Ectodermal cell (in vitro differentiated cells): ENCODE data around the gene PDE3B.
A peak's percentile ranks its signal among the peaks of the same experiment; 100 is the strongest.

ENCODE experiments used
- H3K27ac ChIP-seq: 2 replicates; pipeline ENCODE4 v1.7.0; 2013; ENCODE audit warnings: mild to moderate bottlenecking, low read depth, low read length; ENCODE audit not compliant: insufficient read depth, poor library complexity, severe bottlenecking
- H3K27me3 ChIP-seq: 2 replicates; pipeline ENCODE4 v1.7.0; 2013; ENCODE audit warnings: mild to moderate bottlenecking, low read length; ENCODE audit not compliant: insufficient read depth, control insufficient read depth, poor library complexity, severe bottlenecking
- H3K36me3 ChIP-seq: one replicate; pipeline ENCODE4 v1.7.0; 2013; ENCODE audit warnings: low read length; ENCODE audit not compliant: control insufficient read depth, insufficient read depth
- H3K4me1 ChIP-seq: one replicate; pipeline ENCODE4 v1.7.0; 2013; ENCODE audit warnings: low read length; ENCODE audit not compliant: control insufficient read depth, insufficient read depth
- H3K4me3 ChIP-seq: 2 replicates; pipeline ENCODE4 v1.7.0; 2013; ENCODE audit warnings: low read depth, low read length, control low read depth; ENCODE audit not compliant: insufficient read depth
- H3K9me3 ChIP-seq: 2 replicates; pipeline ENCODE4 v1.7.0; 2013; ENCODE audit warnings: mild to moderate bottlenecking, low read length, moderate library complexity; ENCODE audit not compliant: control insufficient read depth
- WGBS, 2 experiments: methylation state at CpG; one replicate each; pipeline ENCODE4 v1.1.7; 2013; ENCODE audit warnings: missing lambda C conversion rate in 2 of 2; 5-methylcytosine and 5-hydroxymethylcytosine counted together

PDE3B gene

DNA sequence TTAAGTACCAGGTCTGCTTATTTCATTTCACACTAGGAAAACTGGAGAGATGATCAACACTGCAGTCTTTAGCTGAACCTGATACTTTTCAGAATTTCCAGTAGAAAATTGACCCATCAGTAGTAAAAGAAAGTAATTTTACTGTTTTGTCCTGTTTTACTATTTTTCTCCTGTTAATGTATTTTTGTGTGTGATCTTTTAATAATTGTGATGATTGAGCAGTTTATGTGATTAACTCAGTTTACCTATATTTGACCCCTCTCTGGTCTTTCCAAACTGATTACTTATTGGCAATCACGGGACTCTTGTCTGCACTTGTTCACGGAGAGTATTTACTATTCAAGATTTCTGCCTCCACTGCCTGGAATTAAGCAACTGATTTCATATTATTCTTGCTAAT is 249.0 kb downstream of the PDE3B start:
- no peaks in the 10 kb centered on the region for H3K9me3 ChIP-seq
- H3K36me3 ChIP-seq, result no peaks in the 10 kb centered on the region
- WGBS, 2 experiments, result 95 to 100% methylated on average over 2 of the region's 2 CpGs
- H3K4me3 ChIP-seq, result peak overlapping the region; percentile 50
- H3K4me1 ChIP-seq, result no peaks in the 10 kb centered on the region
- peaks cover 11% of the 10 kb centered on the region for H3K27me3 ChIP-seq
- no peak overlapping the region for H3K27ac ChIP-seq

- WGBS, 2 experiments, result 84 to 89% methylated on average over 5 of the region's 5 CpGs
These were observed 251.3 kb downstream of the PDE3B start for GRCh38 chr11:14894657-14895598.

DNA sequence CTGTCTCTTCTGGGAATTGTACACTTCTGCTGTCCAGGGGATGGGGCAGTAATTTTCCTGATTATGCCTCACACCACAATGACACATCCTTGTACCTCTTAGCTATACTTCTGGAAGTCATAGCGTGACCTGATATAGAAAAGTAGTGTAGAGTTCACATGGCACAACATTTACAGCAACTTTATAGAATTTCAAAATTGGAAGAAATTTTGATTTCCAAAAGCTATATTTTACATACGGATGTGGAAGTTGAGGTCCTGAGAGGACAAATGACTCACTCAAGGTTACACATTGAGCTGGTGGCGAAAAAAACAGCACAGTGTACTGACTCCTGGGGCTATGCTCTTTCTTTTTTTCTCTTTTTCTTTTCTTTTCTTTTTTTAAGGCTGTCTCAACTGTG is 254.8 kb downstream of the PDE3B start:
- Histone ChIP-seq H3K4me1 (no peaks in the 10 kb centered on the region), H3K27me3 (peaks cover 4% of the 10 kb centered on the region), H3K9me3 (no peaks in the 10 kb centered on the region), H3K36me3 (no peaks in the 10 kb centered on the region), H3K4me3 (no peak overlapping the region), H3K27ac (no peak overlapping the region)
- 97 to 100% methylated on average over 2 to 3 of the region's 3 CpGs for WGBS, 2 experiments

More at GRCh38 chr11:14894657-14895598, 251.3 kb downstream of the PDE3B start:
- H3K4me1 ChIP-seq, result no peaks in the 10 kb centered on the region
- H3K9me3 ChIP-seq, result no peaks in the 10 kb centered on the region
- H3K27me3 ChIP-seq, result peaks cover 11% of the 10 kb centered on the region
- no peaks in the 10 kb centered on the region for H3K36me3 ChIP-seq
- no peak overlapping the region for H3K27ac ChIP-seq
- no peak overlapping the region for H3K4me3 ChIP-seq

- 88 to 94% methylated on average over 2 of the region's 2 CpGs for WGBS, 2 experiments
- no peaks in the 10 kb centered on the region for H3K4me1 ChIP-seq
- no peak overlapping the region for H3K27ac ChIP-seq
- no peaks in the 10 kb centered on the region for H3K9me3 ChIP-seq
- H3K36me3 ChIP-seq, result no peaks in the 10 kb centered on the region
- no peak overlapping the region for H3K4me3 ChIP-seq
- H3K27me3 ChIP-seq, result no peaks in the 10 kb centered on the region
These were observed 255.3 kb downstream of the PDE3B start for GRCh38 chr11:14898906-14899305.

GRCh38 chr11:14902650-14903350 is 259.2 kb downstream of the PDE3B start:
- no peaks in the 10 kb centered on the region for H3K36me3 ChIP-seq
- 73 to 75% methylated on average over 1 of the region's 1 CpG for WGBS, 2 experiments
- no peak overlapping the region for H3K27ac ChIP-seq

GRCh38 chr11:14904745-14905103 is 261.1 kb downstream of the PDE3B start:
- H3K27ac ChIP-seq, result no peak overlapping the region
- H3K9me3 ChIP-seq, result no peaks in the 10 kb centered on the region
- no peaks in the 10 kb centered on the region for H3K4me1 ChIP-seq
- H3K27me3 ChIP-seq, result no peaks in the 10 kb centered on the region
- WGBS, 2 experiments, result 58% methylated on average over 26 of the region's 26 CpGs
- H3K36me3 ChIP-seq, result no peaks in the 10 kb centered on the region
- peak overlapping the region; percentile 34 for H3K4me3 ChIP-seq

More at GRCh38 chr11:14902650-14903350, 259.2 kb downstream of the PDE3B start:
- Histone ChIP-seq H3K4me3 (no peak overlapping the region), H3K27me3 (no peaks in the 10 kb centered on the region), H3K4me1 (no peaks in the 10 kb centered on the region), H3K9me3 (no peaks in the 10 kb centered on the region)

DNA sequence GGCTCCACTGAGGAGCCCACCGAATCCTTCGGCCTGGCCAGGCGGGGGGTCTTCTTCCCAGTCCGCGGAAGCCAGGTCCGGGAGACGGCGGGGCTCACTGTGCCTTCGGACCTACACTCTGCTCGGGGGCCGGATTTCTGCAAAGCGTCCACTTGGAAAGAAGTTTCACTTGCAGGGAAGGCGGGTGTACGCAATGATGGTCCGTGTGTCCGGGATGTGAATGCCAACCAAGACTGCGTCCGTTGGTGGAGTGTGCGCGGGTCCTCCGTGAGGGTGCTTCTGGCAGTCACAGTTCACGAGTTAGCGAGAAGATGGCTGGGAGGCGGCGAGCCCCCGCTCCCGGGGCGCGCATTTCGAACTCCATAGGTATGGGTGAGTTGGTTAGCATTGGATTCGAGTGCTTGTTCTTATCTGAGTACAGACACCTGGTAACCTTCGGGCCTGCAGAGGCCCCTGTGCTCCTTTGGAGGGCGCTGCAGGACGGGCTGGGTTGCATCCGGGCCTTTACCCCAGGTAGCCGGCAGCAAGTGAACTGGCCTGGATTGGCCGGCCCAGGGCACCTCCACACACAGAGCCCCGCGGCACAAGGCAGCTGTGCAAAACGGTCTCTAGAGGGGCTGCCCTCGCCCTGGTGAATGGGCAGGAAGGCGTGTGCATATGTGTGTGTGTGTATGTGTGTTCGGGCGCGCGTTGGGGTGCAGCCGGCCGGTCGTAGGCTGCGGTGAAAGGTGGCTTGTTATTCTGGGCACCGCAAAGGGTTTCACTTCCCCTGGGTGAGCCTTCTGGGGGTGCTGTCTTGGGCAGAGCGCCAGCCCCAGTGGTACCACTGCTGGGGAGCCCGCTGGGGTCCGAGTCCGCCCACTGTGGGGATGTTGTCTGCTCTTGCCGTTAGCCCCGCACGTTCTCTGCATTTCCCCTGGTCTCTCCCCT is 261.8 kb downstream of the PDE3B start:
- H3K4me3 ChIP-seq, result peak overlapping the region; percentile 34
- 81 to 84% methylated on average over 58 of the region's 58 CpGs for WGBS, 2 experiments
- H3K27me3 ChIP-seq, result no peaks in the 10 kb centered on the region
- no peaks in the 10 kb centered on the region for H3K36me3 ChIP-seq
- H3K9me3 ChIP-seq, result no peaks in the 10 kb centered on the region
- H3K4me1 ChIP-seq, result no peaks in the 10 kb centered on the region
- no peak overlapping the region for H3K27ac ChIP-seq

- Histone ChIP-seq H3K4me3 (no peak overlapping the region), H3K9me3 (no peaks in the 10 kb centered on the region), H3K27me3 (no peaks in the 10 kb centered on the region), H3K36me3 (no peaks in the 10 kb centered on the region), H3K27ac (no peak overlapping the region), H3K4me1 (no peaks in the 10 kb centered on the region)
- 95 to 97% methylated on average over 5 of the region's 5 CpGs for WGBS, 2 experiments
These were observed 263.0 kb downstream of the PDE3B start for GRCh38 chr11:14906578-14906977.

GRCh38 chr11:14906993-14907392 is 263.4 kb downstream of the PDE3B start:
- WGBS, 2 experiments, result 94 to 95% methylated on average over 6 of the region's 6 CpGs
- H3K9me3 ChIP-seq, result no peaks in the 10 kb centered on the region

More at GRCh38 chr11:14906993-14907392, 263.4 kb downstream of the PDE3B start:
- H3K27ac ChIP-seq, result no peak overlapping the region
- no peak overlapping the region for H3K4me3 ChIP-seq
- no peaks in the 10 kb centered on the region for H3K4me1 ChIP-seq
- H3K27me3 ChIP-seq, result no peaks in the 10 kb centered on the region
- no peaks in the 10 kb centered on the region for H3K36me3 ChIP-seq
